SK-N-SH (cell line): Measurements from ENCODE around the gene FYTTD1.

ENCODE experiments used
- CHD2 ChIP-seq: fragments of 150-350 bp; IDR thresholded peaks from 2 replicates; pipeline ENCODE4 v1.6.1; 2018; ENCODE audit warnings: low read length; ENCODE audit not compliant: partially characterized antibody
- EP300 ChIP-seq, 2 experiments: IDR thresholded peaks; 2 replicates each; pipeline versions ENCODE4 v1.4.0 to v1.6.1; 2012; ENCODE audit warnings: borderline replicate concordance in 1 of 2, low read depth in 1 of 2, low read length in 1 of 2
- EZH2phosphoT487 ChIP-seq: fragments of 200-600 bp; sonication (generic); IDR thresholded peaks from 2 replicates; pipeline ENCODE4 v1.6.1; 2017; ENCODE audit warnings: low read depth, mixed run types, mild to moderate bottlenecking, antibody characterized with exemption, moderate library complexity, borderline replicate concordance
- GABPA ChIP-seq: IDR thresholded peaks from 2 replicates; pipeline ENCODE4 v1.4.0; 2012; ENCODE audit warnings: low read depth, mild to moderate bottlenecking
- MXI1 ChIP-seq: IDR thresholded peaks from 2 replicates; pipeline ENCODE4 v1.6.1; 2012; ENCODE audit warnings: mild to moderate bottlenecking, low read depth, low read length, improper control_type of control experiment
- NFIC ChIP-seq: IDR thresholded peaks from 2 replicates; pipeline ENCODE4 v1.4.0; 2012; ENCODE audit warnings: borderline replicate concordance
- RAD21 ChIP-seq: IDR thresholded peaks from 2 replicates; pipeline ENCODE4 v1.6.1; 2012; ENCODE audit warnings: mild to moderate bottlenecking, low read length
- RFX5 ChIP-seq: IDR thresholded peaks from 2 replicates; pipeline ENCODE4 v1.6.1; 2012; ENCODE audit warnings: mild to moderate bottlenecking, improper control_type of control experiment, low read length
- TAF1 ChIP-seq: IDR thresholded peaks from 2 replicates; pipeline ENCODE4 v1.6.1; 2012; ENCODE audit warnings: low read depth, mild to moderate bottlenecking, low read length, moderate library complexity, borderline replicate concordance
- YY1 ChIP-seq: IDR thresholded peaks from 2 replicates; pipeline ENCODE4 v1.4.0; 2012; ENCODE audit warnings: low read depth, mild to moderate bottlenecking
- TF ChIP-seq, protein P1 (sequence below): fragments of 200-600 bp; sonication (generic); IDR thresholded peaks from 2 replicates; pipeline ENCODE4 v1.6.1; 2017; ENCODE audit warnings: antibody characterized with exemption, mild to moderate bottlenecking, moderate library complexity
- TF ChIP-seq, protein P2 (sequence below): IDR thresholded peaks from 2 replicates; pipeline ENCODE4 v1.4.0; 2012; ENCODE audit warnings: low read depth, borderline replicate concordance
- TF ChIP-seq, protein P3 (sequence below): IDR thresholded peaks from 2 replicates; pipeline ENCODE4 v1.6.1; 2012; ENCODE audit warnings: mild to moderate bottlenecking, low read depth, low read length, moderate library complexity

GRCh38 chr3:197718891-197719290 lies 30.8 kb upstream of the FYTTD1 start:
- TF ChIP-seq CHD2, result no peak
- TF ChIP-seq, protein P1, sequence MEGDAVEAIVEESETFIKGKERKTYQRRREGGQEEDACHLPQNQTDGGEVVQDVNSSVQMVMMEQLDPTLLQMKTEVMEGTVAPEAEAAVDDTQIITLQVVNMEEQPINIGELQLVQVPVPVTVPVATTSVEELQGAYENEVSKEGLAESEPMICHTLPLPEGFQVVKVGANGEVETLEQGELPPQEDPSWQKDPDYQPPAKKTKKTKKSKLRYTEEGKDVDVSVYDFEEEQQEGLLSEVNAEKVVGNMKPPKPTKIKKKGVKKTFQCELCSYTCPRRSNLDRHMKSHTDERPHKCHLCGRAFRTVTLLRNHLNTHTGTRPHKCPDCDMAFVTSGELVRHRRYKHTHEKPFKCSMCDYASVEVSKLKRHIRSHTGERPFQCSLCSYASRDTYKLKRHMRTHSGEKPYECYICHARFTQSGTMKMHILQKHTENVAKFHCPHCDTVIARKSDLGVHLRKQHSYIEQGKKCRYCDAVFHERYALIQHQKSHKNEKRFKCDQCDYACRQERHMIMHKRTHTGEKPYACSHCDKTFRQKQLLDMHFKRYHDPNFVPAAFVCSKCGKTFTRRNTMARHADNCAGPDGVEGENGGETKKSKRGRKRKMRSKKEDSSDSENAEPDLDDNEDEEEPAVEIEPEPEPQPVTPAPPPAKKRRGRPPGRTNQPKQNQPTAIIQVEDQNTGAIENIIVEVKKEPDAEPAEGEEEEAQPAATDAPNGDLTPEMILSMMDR, result no peak
- TF ChIP-seq EP300 (IDR thresholded peaks at IDR 0.05; ENCODE audit: borderline replicate concordance in 1 of 2, low read depth in 1 of 2, low read length in 1 of 2), result no peak; a peak in 1 of 4 replicates
- no peak for TF ChIP-seq GABPA
- TF ChIP-seq, protein P2, sequence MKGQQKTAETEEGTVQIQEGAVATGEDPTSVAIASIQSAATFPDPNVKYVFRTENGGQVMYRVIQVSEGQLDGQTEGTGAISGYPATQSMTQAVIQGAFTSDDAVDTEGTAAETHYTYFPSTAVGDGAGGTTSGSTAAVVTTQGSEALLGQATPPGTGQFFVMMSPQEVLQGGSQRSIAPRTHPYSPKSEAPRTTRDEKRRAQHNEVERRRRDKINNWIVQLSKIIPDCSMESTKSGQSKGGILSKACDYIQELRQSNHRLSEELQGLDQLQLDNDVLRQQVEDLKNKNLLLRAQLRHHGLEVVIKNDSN, result no peak
- TF ChIP-seq TAF1, result no peak
- TF ChIP-seq YY1, result no peak
- no peak for TF ChIP-seq EZH2phosphoT487
- no peak for TF ChIP-seq MXI1
- TF ChIP-seq NFIC, result no peak
- TF ChIP-seq, protein P3, sequence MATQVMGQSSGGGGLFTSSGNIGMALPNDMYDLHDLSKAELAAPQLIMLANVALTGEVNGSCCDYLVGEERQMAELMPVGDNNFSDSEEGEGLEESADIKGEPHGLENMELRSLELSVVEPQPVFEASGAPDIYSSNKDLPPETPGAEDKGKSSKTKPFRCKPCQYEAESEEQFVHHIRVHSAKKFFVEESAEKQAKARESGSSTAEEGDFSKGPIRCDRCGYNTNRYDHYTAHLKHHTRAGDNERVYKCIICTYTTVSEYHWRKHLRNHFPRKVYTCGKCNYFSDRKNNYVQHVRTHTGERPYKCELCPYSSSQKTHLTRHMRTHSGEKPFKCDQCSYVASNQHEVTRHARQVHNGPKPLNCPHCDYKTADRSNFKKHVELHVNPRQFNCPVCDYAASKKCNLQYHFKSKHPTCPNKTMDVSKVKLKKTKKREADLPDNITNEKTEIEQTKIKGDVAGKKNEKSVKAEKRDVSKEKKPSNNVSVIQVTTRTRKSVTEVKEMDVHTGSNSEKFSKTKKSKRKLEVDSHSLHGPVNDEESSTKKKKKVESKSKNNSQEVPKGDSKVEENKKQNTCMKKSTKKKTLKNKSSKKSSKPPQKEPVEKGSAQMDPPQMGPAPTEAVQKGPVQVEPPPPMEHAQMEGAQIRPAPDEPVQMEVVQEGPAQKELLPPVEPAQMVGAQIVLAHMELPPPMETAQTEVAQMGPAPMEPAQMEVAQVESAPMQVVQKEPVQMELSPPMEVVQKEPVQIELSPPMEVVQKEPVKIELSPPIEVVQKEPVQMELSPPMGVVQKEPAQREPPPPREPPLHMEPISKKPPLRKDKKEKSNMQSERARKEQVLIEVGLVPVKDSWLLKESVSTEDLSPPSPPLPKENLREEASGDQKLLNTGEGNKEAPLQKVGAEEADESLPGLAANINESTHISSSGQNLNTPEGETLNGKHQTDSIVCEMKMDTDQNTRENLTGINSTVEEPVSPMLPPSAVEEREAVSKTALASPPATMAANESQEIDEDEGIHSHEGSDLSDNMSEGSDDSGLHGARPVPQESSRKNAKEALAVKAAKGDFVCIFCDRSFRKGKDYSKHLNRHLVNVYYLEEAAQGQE, result no peak
- TF ChIP-seq RAD21, result no peak
- TF ChIP-seq RFX5, result no peak
